Fibroblast of skin of right biceps (primary cell): Measurements from ENCODE around the gene HOXD11.

Experiments used
- DNase-seq: peaks from one replicate; pipeline ENCODE4 v3.0.0-alpha.2; 2013

Gene HOXD11

DNA sequence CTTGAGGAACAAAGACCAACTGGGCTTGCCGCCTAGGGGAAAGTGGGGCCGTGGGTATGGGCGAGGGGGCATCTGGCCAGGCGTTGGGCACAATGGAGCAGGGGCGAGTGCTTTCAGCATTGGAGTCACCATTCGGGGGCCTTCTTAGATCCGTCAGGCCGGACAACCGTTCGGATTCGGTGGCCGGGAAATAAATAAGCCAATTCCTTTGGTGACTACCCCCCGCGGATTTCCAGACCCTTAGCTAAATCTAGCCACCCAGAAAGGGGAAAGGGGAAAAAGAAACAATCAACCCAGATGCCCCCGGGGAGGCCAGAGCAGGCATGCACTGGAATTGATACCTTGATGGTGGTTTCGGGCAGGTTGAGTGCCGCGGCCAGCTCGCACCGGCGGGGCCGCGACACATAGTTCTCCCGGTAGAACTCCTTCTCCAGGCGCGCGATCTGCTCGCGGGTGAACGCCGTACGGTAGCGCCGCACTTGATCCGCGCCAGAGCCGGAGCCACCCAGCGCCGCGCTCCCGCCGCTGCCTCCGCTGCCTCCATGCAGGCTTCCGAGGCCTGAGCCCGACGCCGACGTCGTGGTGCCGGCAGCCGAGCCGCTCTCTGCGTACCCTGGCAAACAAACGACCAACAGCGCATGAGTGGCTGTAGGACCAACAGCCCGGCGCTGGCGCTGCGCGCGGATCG is 25.1 kb upstream of the HOXD11 start:
- DNase-seq, result no peak

DNA sequence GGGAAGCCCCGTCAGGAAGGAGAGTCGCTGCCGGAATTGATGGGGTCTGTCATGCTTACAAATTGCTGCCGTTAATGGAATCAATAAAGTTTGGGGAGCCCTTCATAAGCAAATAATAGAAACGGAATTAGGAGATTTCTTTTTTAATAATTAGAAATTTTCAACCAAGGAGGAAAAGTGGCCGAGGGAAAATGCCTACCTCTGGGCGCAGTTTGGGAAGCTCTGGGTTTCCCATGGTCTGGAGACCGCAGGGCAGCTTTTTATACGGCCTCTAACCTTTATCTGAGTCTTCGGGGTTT is 24.6 kb upstream of the HOXD11 start:
- no peak for DNase-seq

DNA sequence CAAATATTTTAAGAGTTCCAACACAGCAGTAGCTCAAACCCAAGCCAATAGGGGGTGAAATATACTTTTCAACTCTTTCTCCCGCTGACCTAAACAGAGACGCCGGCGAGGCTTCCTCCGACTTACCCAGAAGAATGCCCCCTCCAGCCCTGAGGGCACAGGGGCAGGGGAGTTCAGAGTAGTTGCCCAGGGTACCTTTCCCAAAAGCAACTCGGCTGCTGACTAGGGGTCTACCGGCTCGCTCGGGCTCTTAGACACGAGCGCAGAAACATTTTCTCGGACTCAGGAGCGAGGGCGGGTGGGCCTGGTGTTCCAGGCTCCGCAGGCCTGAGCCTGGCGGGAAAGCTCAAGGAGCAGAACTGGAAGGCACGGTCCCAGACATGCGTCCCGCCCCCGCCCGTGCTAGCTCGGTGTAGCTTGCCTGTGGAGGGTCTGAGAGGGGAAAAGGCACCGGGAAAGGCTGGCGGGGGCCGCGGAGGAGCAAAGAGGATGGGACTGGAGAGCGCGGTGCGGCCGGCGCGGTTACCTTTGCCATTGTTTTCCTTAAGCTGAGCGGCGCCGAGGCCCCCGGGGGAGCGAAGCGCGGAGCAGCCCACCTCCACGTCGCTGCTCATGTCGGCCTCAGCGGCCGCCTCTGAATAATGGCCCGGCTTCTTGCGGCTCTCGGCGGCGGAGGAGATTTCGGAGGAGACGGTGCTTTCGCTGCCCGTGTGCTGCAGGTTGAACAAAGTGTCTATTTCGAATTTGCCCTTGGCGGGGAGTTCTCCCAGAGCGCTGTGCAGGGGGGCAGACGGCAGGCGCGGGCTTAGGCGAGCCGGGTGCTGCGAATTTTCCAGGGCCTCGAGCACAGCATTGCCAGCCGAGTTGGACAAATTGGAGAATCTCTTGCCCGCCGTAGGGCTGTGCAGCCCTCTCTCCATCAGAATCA is 24.0 kb upstream of the HOXD11 start:
- no peak for DNase-seq

DNA sequence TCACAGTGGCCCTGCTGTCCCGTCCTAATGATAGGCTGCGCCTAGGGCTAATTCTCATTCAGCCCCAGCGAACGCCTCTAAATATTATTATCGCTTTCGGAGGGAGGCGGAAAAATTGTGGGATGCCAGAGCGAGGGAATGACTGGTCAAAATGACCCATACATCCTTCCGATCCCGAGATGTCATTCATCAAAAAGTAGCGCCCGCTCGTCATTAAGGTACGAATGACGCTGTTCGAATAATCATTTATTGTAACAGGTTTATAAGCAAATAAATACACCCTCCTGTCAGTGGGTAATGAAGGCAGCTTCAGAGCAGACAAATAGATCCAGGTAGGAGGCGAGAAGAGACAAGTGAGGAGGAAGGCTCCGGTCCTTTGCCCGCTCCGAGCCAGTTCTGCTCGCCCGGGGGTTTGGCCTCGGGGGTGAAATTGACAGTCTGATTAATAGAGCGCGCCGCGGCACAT is 23.3 kb upstream of the HOXD11 start, which contains the start of gene EVX2:
Gene EVX2, minus strand, starts transcription at position 167 of the 466 bp plus-strand sequence. CDS start 186 bp downstream, outside the sequence.
- DNase-seq, result no peak

DNA sequence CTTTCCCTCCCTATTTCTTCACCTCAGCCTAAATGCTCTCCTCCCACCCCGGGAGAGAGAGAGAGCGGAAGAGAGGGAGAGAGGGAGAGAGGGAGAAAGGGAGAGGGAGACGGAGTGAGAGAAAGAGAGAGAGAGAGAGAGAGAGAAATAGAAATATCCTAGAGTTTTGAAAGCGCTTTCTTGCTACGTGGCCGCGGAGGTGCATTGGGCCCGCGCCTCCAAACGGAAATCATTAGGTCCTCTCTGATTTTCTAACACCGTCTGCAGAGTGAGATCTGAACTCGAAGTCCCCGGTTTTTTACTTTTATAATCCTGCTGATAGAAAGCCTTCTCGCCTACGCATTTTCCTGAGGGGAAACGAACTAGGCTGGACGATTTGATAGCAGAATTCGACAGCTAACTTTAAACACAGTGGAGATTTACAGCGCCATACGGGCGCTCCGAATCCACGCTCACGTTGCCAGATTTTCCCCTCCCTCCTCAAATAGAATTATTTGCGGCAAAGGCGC is 22.4 kb upstream of the HOXD11 start:
- no peak for DNase-seq

DNA sequence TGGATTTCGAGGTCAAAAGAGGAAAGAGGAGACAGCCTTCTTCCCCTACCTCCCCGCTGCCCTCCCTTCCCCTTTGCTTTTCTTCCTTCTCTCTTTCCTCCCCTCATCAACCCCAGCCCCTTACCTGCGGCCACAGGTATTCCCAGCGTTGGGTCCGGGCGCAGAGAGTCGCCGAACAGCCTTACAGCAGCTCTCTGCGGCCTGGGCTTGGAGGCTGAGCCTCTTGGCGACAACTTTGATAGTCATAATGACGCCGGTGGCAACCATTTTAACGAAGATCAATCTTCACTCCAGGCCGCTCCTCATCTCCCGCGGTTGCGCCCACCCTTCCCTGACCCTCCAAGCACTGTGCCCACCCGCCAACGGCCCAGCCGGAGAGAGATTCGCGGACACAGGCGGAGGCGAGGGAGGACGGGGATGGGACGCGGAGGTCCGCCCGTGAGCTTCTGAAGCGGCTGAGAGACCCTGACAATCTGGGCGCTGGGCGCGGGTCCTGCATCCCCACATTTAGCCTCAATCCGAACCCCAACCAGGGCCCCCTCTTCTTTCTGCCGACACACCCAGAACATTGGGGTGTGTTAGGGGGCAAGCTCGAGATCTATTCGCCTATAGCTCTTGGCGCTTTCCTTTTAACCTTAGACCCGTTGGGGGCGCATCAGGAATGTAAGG is 21.8 kb upstream of the HOXD11 start:
- DNase-seq, result no peak

DNA sequence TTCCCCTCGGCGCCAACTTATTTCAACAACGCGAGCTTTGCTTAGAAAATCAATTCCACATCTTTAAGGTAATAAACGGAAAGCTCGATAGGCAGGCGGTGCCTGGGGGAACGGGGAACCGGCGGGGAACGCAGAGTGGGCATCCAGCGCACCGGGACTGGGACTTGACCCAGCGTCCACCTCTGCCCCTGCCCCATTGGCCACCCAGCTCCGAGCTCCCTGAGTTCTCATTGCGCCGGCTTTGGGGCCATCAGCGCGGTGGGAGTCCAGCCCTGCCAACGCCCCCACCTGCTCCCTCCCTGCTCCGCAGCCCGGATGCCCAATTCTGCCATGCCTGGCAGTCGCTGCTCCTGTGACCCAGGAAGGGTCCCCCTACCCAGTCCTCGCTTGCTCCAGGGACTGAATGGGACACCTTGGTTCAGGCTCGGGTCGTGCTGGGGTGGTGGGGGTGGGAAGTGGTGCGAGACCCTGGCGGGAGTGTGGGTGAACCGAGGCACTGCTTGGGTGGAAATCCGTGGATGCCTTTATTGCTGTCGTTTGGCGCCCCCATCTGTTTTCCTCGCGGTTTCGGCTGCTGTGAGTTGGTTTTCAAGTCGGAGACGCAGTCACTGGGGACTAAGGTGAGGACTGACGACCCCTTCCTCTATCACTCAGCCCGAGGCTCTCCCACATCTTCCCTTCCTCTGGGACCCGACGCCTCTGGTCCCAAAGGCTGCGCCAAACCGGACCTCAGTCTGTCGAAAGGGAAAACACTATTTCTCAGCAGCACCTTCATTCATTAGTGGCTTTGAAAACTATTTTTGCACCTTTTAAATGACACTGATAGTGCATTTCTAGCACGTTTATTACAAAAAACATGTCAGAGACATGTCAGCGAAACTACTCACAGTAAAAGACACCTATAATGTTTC is 21.0 kb upstream of the HOXD11 start:
- DNase-seq, result no peak

DNA sequence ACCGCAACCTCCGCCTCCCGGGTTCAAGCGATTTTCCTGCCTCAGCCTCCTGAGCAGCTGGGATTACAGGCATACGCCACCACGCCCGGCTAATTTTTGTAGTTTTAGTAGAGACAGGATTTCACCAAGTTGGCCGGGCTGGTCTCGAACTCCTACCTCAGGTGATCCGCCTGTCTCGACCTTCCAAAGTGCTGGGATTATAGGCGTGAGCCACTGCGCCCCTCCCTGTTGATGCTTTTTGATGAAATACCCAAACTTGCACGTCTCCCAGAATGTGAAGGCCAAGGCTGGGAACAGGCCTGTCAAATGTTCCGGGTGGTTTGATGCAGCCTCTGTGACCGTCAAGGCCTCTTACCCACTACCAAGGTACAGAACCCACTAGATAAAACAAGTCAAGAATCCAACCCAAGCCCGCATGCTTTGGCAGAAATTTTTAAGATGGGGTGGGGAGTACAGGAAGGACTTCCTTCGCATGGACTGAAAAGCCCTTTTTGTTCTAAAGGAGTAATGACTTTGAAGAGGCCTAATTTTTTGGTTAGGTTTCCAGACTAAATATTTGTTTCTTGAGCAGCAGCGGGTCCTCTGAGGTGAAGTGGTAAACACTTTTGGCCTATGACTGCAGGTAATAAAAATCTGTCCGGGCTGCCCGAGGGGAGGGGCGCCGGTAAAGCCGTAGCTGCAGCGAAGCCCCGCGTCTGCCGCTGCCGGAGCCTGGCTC is 19.6 kb upstream of the HOXD11 start:
- no peak for DNase-seq

DNA sequence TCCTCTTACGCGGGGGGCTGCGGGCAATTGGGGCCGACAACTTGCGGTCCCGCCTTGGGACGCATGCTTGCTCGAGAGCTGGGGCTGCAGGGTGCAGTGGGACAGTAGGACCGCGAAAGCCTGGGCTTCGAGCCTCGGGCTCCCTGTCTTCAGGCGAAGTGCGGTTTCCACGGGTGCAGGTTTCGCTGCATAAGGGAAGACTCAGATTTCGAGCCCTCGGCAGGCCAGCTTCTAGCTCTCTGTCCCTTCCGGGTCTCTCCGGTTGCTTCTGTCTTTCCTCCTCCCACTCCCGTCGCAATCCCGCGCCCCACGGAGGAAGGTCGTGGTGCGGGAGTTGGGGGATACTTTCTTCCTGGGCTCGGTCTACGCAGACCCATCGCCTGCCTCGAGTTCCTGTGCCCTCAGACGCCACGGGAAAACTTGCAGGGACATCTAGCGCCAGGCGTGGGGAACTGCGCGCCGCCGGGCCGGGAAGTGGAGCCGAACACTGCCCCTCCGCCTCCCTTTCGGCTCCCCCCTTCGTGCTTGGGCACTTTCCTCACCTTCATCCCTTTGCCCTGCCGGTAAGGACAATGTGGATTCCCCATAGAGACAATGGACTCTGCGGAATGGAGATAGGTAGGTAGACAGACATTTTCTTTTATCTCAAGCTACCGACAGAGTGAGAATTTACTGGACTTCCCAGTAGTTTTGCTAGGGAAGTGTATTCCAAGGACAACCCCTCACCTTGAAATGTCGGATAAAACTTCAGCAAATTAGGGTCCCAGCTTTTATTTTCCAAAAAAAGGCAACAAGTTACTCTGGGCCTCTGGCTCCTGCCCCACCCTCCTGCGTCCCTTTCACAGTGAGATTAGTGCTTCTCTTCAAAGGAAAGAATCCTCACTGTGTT is 18.8 kb upstream of the HOXD11 start:
- peak; percentile 47 for DNase-seq

DNA sequence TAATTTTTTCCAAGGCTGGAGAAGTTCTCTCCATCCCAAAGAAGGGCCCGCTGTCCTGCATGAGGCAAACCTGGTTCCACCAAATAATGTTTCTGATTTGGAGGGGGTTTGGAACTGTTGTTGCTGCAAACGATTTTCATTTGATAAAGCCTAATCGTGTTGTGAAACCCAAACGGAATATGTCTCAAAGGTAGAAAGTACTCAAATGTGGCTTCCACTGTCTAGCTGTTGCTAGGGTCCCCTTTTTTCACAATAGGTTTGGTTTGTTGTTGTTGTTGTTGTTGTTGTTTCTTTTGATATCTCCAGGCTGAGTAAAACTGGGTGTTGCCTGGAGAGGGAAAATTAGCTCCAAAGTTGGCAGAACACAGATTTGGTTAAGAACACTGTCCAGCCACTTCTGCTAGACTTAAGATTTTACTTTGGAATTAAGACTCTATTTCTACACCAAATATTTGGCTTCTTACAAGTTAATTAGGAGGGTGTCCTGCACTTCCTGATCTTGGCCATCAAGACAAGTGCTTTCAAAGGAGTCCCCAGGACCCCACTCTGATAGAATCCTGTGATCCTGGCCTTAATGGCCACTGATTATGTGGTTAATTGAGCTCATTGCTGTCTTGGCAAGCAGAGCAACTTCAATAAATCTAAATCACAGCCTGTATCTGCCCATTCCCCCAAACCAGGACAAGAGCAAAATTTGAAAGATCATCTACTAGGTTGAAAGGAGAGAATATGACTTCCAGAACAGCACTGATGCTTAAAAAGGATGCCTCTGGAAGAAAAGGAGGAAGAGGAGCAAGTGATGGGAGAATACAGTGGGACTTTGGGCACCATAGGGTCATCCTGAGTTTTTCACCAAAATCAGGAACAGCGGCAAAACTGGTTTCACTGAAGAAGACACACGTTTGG is 17.9 kb upstream of the HOXD11 start:
- DNase-seq, result no peak

DNA sequence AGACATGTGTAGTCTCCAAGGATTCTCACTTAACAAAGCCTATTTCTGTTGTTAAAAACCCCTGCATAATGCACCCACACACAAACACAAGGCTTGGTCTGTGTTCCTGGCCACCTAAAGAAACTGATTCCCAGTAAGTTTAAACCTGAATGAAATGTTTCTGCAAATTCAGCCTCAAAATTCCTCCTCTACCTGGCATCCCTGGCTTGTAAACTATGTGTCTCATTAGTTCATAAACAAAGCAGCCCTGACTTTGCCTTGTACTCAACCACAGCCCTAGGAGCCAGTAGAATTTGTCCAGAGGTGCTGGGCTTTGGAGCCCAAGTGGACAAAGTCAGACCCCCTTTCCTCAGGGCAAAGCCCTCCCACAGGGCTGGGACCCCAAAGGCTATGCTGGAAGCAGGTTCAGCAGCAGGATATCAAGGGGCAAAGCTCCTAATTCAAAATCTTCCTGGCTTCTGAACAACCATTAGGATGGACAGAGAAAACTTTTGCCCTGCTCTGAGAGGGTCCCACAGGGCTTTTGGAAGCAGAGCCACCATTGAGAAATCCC is 17.2 kb upstream of the HOXD11 start:
- DNase-seq, result no peak

DNA sequence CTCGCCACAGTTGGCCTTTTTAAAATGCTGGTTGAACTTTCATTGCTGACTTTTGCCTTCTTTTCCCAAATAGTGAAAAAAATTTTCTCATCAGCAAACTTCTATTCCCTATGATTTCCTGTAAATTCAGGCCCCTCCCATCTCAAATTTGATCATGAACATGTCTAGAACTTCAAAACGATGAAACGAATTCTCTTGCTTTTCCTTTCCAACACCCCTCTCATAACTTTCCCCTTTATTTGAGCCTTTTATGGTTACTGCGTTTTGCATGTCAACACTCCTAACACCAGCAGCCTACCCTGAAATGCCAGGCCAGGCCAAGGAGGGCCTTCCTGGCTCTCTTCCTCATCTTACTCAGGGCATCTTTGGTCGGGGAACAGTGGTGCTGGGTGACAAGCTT is 16.2 kb upstream of the HOXD11 start:
- no peak for DNase-seq

DNA sequence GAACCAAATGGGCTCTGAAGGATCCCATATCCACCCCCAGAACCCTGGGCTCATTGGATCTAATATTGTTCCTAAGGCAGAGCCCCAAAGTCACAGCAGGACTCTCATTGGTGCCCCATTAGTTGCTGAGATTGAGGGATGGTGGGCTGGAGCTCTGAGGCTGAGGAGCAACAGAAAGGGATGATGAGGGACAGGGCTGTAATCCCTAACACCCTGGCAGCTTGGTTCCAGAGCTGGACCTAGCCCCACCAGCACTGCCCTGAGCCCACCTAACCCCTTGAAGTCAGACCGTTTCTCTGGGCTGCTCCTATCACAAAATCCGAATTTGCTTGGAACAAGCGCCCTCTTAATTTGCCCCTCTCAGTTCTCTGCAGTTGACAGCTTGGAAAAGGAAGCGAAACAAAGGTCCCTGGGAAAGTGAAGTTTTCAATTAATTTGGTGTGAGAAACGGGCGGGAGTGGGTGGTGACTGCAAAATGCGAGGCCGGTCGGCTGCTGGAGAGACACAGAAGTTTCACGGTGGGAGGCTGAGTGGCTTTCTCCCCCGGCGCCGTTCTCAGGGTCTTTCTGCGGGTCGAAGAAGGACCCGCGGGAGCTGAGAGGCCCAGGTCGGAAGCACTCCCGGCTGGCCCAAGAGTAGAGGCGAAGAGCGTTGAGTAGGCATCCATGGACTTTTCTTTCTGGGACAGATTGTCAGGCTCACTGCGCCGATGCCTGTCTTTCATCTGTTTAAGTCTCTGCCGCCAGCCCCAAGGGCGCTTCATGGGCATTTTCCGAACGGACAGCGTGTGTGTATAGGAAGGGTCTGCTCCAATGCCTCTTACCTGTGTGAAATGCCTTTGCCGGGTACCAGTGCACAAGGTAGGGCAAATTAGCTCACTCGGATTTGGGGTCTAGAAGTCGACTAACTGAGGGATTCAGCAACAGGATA is 15.5 kb upstream of the HOXD11 start:
- DNase-seq, result no peak

DNA sequence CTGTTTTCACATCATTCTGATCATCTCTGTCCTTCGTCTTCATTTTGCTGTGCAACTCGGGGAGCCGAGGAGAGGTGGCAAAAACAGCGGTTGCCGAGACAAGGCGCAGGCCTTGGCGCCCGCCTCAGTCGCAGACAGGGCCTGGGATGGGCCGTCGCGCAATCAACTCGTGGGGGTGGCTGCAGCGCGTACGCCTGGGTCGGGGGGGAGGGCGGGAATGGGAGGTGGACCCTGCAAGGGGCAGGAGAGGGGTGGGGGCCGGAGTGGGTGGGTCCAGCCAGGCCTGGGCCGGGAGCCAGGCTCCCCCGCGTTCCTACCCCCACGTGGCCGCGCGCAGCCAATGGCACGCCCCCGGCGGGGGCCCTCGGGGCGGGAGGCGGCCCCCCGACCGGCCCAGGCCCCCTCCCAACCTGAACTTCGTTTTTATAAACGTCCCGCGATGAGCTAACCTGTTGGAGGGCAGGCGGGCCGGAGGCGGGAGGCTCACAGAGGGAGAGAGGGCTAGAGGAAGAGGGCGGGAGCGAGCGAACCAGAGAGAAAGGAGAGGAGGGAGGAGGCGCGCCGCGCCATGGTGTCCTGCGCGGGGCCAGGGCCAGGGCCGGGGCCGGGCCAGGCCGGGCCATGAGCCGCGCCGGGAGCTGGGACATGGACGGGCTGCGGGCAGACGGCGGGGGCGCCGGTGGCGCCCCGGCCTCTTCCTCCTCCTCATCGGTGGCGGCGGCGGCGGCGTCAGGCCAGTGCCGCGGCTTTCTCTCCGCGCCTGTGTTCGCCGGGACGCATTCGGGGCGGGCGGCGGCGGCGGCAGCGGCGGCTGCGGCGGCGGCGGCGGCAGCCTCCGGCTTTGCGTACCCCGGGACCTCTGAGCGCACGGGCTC is 14.6 kb upstream of the HOXD11 start, which contains the start of gene HOXD13:
Gene HOXD13, plus strand, starts transcription at position 452 of the 875 bp plus-strand sequence. Its CDS starts 170 bp downstream, at position 622.
- no peak for DNase-seq

DNA sequence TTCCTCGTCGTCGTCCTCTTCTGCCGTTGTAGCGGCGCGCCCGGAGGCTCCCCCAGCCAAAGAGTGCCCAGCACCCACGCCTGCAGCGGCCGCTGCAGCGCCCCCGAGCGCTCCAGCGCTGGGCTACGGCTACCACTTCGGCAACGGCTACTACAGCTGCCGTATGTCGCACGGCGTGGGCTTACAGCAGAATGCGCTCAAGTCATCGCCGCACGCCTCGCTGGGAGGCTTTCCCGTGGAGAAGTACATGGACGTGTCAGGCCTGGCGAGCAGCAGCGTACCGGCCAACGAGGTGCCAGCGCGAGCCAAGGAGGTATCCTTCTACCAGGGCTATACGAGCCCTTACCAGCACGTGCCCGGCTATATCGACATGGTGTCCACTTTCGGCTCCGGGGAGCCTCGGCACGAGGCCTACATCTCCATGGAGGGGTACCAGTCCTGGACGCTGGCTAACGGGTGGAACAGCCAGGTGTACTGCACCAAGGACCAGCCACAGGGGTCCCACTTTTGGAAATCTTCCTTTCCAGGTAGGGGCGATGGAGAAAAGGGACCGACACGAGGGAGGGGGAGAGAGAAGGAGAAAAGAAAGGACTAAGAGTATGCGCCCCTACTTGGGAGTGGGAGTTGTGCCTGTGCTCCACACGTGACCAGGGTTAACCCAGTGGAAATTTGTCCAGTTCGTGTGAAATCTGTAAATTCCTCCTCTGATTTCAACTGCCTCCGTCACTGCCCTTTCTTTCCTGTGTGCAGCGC is 13.8 kb upstream of the HOXD11 start:
- DNase-seq, result no peak

DNA sequence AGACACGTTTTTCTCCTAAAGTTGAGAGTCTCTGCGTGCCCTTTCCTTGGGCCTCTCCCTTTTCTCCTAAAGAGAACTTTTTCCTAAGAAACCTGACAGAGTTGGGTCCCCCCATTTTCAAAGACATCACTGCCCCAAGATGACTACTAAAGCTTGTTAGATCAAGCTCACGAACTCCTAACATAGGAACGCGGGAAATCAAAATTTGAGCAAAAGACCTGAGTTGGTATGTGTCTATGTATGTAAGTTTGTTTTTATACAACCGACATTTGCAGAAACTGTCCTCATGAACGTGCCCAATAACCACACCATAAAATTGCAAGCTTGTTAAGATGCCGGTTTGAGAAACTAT is 13.2 kb upstream of the HOXD11 start:
- no peak for DNase-seq
